Endodermal cell (in vitro differentiated cells): ENCODE results near the gene PCP4. TPM values are rescaled to one million over a fixed set of nuclear protein-coding genes. Genes with fewer than 3 reads are reported as not detected.
A peak's percentile ranks its signal among the peaks of the same experiment; 100 is the strongest.

Source experiments
- DNase-seq: peaks from one replicate; pipeline ENCODE4 v3.0.0-alpha.2; 2017
- H3K27ac ChIP-seq: 2 replicates; pipeline ENCODE4 v1.5.1; 2013; ENCODE audit warnings: mild to moderate bottlenecking, low read depth, low read length, moderate library complexity
- H3K27me3 ChIP-seq: 2 replicates; pipeline ENCODE4 v1.6.1; 2013; ENCODE audit warnings: mild to moderate bottlenecking, low read length, moderate library complexity; ENCODE audit not compliant: insufficient read depth, control insufficient read depth, poor library complexity, severe bottlenecking
- H3K36me3 ChIP-seq: 2 replicates; pipeline ENCODE4 v1.7.0; 2013; ENCODE audit warnings: mild to moderate bottlenecking, low read length, moderate library complexity; ENCODE audit not compliant: control insufficient read depth, insufficient read depth
- H3K4me1 ChIP-seq: one replicate; pipeline ENCODE4 v1.7.0; 2013; ENCODE audit warnings: low read length; ENCODE audit not compliant: control insufficient read depth, insufficient read depth
- H3K4me3 ChIP-seq: 2 replicates; pipeline ENCODE4 v1.5.1; 2013; ENCODE audit warnings: mild to moderate bottlenecking, low read length, moderate library complexity
- H3K9ac ChIP-seq: 2 replicates; pipeline ENCODE4 v1.6.1; 2013; ENCODE audit warnings: mild to moderate bottlenecking, low read length, moderate library complexity; ENCODE audit not compliant: poor library complexity, severe bottlenecking; ENCODE audit errors: extremely low read depth
- H3K9me3 ChIP-seq: 2 replicates; pipeline ENCODE4 v1.6.1; 2013; ENCODE audit warnings: mild to moderate bottlenecking, low read length, moderate library complexity; ENCODE audit not compliant: control insufficient read depth
- H3K27ac Mint-ChIP-seq: 2 replicates; pipeline ENCODE4 v1.8.0; 2020; ENCODE audit warnings: mixed read lengths
- H3K27me3 Mint-ChIP-seq: 2 replicates; pipeline ENCODE4 v1.8.0; 2021; ENCODE audit warnings: mild to moderate bottlenecking, mixed read lengths; ENCODE audit not compliant: insufficient read depth
- H3K36me3 Mint-ChIP-seq: 2 replicates; pipeline ENCODE4 v1.8.0; 2020; ENCODE audit warnings: low read depth, mixed read lengths
- H3K4me1 Mint-ChIP-seq: 2 replicates; pipeline ENCODE4 v1.8.0; 2020; ENCODE audit warnings: mixed read lengths
- H3K4me3 Mint-ChIP-seq: 2 replicates; pipeline ENCODE4 v1.8.0; 2020; ENCODE audit warnings: mild to moderate bottlenecking, moderate library complexity, mixed read lengths
- H3K9me3 Mint-ChIP-seq: 2 replicates; pipeline ENCODE4 v1.8.0; 2020; ENCODE audit warnings: mild to moderate bottlenecking, mixed read lengths
- WGBS, 2 experiments: methylation state at CpG; one replicate each; pipeline versions ENCODE4 v1.1.5 to v1.1.7; 2013; ENCODE audit warnings: missing lambda C conversion rate in 2 of 2, mixed read lengths in 1 of 2; ENCODE audit not compliant: insufficient coverage in 1 of 2, insufficient read length in 1 of 2; 5-methylcytosine and 5-hydroxymethylcytosine counted together
- long read RNA-seq, 4 experiments: library from polyadenylated mRNA in 2 of 4; library from RNA in 1 of 4; library from capped mRNA in 1 of 4; stranded (forward) in 3 of 4; unstranded in 1 of 4; transcript quantifications; one replicate each; pipeline ENCODE4 v2.0.0, GENCODE V29; 2020 to 2021; ENCODE audit warnings: inconsistent platforms in 1 of 4
- polyA plus RNA-seq, 2 experiments: library from polyadenylated mRNA; stranded (reverse); fragments of 50-300 nt; gene quantifications; one replicate each; pipeline ENCODE4 v1.2.3, GENCODE V29; 2013
- total RNA-seq, 2 donors: library from RNA; stranded (reverse); fragmentation: NEBNext Ultra II Directional in 1 of 2; extraction: Animal tissue kit (Norgen Biotek cat#: 25700) in 1 of 2; gene quantifications; 2 replicates in 1 of 2; 3 replicates in 1 of 2; pipeline ENCODE4 v1.2.1, GENCODE V29; 2021
- TF ChIP-seq, protein P1 (sequence below): fragments of 200-600 bp; sonication (generic); conservative IDR thresholded peaks from 2 replicates; pipeline ENCODE4 v1.5.0; 2021; ENCODE audit warnings: antibody characterized with exemption, mild to moderate bottlenecking

PCP4 gene
- under 1 TPM in 1 of 2 donors, not detected in 1; 0.44 TPM for total RNA-seq
- polyA plus RNA-seq (2013, experiment 1 of 2), result 2.1 TPM
- polyA plus RNA-seq (2013, experiment 2 of 2), result 2.8 TPM
- long read RNA-seq, experiment 1, result 0 reads
- long read RNA-seq, experiment 2, result 0 reads
- long read RNA-seq, experiment 3, result 0 reads
- long read RNA-seq, experiment 4, result 0 reads

DNA sequence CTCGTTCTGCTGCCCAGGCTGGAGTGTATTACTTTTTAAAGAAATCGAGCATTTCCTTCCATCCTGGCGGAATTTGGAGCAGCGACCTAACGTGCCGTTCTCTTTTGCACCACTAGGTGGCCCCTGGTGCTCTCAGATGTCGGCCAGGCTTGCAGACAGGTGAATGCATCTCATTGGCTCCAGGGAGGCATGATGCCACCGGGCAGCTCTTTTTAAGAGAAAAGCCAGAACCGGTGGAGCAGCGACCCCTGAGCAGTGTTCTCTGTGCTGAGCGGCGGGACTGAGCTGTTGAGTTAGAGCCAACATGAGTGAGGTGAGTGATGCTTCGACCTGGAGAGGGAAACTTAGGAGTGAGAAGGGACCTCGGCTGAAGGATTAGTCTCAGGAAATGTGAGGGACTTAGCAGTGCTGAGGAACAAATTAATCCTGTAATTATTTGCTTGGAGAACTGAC is at the start of gene PCP4:
PCP4 (plus strand) TSS at position 241 of the 453 bp plus-strand sequence; CDS start at position 305, 64 bp downstream.
- WGBS, 2 experiments, result 16 to 22% methylated on average over 5 to 14 of the region's 14 CpGs
- H3K4me3 Mint-ChIP-seq, result no peak within 1 kb of the TSS
- peaks cover 18% of the 10 kb centered on the region for H3K27me3 Mint-ChIP-seq
- no peak within 1 kb of the TSS for H3K27ac Mint-ChIP-seq
- peak; percentile 96 for DNase-seq
- no peaks in the 10 kb centered on the region for H3K9me3 Mint-ChIP-seq
- Histone ChIP-seq H3K9ac (no peak within 1 kb of the TSS), H3K36me3 (no peaks in the 10 kb centered on the region), H3K4me3 (no peak within 1 kb of the TSS), H3K9me3 (no peaks in the 10 kb centered on the region), H3K27me3 (peaks cover 14% of the 10 kb centered on the region), H3K4me1 (no peaks in the 10 kb centered on the region), H3K27ac (no peak within 1 kb of the TSS)
- TF ChIP-seq, protein P1, sequence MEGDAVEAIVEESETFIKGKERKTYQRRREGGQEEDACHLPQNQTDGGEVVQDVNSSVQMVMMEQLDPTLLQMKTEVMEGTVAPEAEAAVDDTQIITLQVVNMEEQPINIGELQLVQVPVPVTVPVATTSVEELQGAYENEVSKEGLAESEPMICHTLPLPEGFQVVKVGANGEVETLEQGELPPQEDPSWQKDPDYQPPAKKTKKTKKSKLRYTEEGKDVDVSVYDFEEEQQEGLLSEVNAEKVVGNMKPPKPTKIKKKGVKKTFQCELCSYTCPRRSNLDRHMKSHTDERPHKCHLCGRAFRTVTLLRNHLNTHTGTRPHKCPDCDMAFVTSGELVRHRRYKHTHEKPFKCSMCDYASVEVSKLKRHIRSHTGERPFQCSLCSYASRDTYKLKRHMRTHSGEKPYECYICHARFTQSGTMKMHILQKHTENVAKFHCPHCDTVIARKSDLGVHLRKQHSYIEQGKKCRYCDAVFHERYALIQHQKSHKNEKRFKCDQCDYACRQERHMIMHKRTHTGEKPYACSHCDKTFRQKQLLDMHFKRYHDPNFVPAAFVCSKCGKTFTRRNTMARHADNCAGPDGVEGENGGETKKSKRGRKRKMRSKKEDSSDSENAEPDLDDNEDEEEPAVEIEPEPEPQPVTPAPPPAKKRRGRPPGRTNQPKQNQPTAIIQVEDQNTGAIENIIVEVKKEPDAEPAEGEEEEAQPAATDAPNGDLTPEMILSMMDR, result peak; percentile 93
- no peaks in the 10 kb centered on the region for H3K36me3 Mint-ChIP-seq
- peaks cover 3% of the 10 kb centered on the region for H3K4me1 Mint-ChIP-seq

DNA sequence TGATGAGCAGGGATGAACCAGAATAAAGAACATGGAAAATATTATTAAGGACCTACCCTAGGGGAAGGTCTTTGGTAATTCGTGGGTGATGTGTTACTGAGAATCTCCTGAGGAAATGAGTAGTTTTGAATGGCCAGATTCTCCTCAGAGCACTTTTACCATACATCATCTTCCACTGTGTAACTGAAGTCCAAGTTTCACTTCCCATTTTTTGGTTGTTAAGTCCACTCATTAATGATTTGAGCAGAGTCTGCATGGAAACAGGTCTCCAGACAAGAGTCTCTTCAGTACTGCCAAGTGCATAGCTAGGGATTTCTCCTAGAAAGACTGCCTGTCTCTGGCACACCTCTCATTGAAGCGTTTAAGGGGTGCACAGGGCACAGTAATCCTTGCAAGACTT is 48.7 kb upstream of the PCP4 start:
- H3K9me3 ChIP-seq, result no peaks in the 10 kb centered on the region
- TF ChIP-seq, protein P1, result no peak
- no peak for DNase-seq
- Mint-ChIP-seq H3K36me3 (no peaks in the 10 kb centered on the region), H3K9me3 (no peaks in the 10 kb centered on the region), H3K27me3 (peaks cover 4% of the 10 kb centered on the region), H3K4me3 (no peak overlapping the region), H3K27ac (no peak overlapping the region), H3K4me1 (no peaks in the 10 kb centered on the region)
- H3K4me3 ChIP-seq, result no peak overlapping the region
- H3K36me3 ChIP-seq, result no peaks in the 10 kb centered on the region
- H3K27me3 ChIP-seq, result no peaks in the 10 kb centered on the region
- 90 to 95% methylated on average over 1 to 2 of the region's 2 CpGs for WGBS, 2 experiments
- H3K4me1 ChIP-seq, result no peaks in the 10 kb centered on the region
- no peak overlapping the region for H3K9ac ChIP-seq
- H3K27ac ChIP-seq, result no peak overlapping the region

DNA sequence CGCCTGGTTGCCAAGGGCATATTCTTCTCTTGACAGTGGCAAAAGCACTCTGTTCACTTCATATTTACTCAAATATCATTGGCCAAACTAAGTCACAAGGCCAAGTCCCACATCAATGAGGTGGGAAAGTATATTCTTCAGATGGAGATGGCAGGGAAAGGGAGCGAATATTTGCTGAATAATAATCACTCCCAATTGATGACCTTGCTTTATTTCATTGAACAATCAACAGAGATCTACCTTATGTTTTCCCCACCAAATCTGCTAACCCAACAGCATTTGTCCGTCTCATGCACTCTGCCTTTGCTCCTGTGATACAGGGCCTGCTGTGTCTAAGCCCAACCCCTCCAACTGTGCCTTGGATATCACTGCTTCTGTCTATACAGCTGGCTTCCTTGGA is 45.2 kb upstream of the PCP4 start:
- no peaks in the 10 kb centered on the region for H3K27me3 ChIP-seq
- Mint-ChIP-seq H3K9me3 (peaks cover 4% of the 10 kb centered on the region), H3K27ac (no peak overlapping the region), H3K36me3 (no peaks in the 10 kb centered on the region), H3K27me3 (peaks cover 7% of the 10 kb centered on the region), H3K4me1 (no peaks in the 10 kb centered on the region), H3K4me3 (no peak overlapping the region)
- H3K4me1 ChIP-seq, result no peaks in the 10 kb centered on the region
- no peak for DNase-seq
- no peaks in the 10 kb centered on the region for H3K9me3 ChIP-seq
- 88 to 90% methylated on average over 2 to 3 of the region's 3 CpGs for WGBS, 2 experiments
- H3K4me3 ChIP-seq, result no peak overlapping the region
- no peaks in the 10 kb centered on the region for H3K36me3 ChIP-seq
- TF ChIP-seq, protein P1, result no peak
- no peak overlapping the region for H3K27ac ChIP-seq
- H3K9ac ChIP-seq, result no peak overlapping the region
